ENCODE data around the gene CAMK2D. TPM values are rescaled to one million over a fixed set of nuclear protein-coding genes. Genes with fewer than 3 reads are reported as not detected.

The CAMK2D gene
- total and polyA plus RNA-seq, 2 experiments from 2014 or later: 4.9 to 14.6 TPM

- no peak for DNase-seq (ENCODE audit: low spot score)
- Histone ChIP-seq H3K4me3 (no peak overlapping the region), H3K79me2 (replicated peaks; ENCODE audit: insufficient read depth) (no peaks in the 10 kb centered on the region), H3K9me2 (ENCODE audit: insufficient read depth) (no peaks in the 10 kb centered on the region), H3K36me3 (ENCODE audit: insufficient read depth) (no peaks in the 10 kb centered on the region), H3K27me3 (ENCODE audit: insufficient read depth) (no peaks in the 10 kb centered on the region), H3F3A (replicated peaks; ENCODE audit: low read depth) (no peaks in the 10 kb centered on the region), H3K4me1 (ENCODE audit: insufficient read depth) (no peaks in the 10 kb centered on the region), H3K27ac (ENCODE audit: low read depth) (no peak overlapping the region), H3K4me2 (no peak overlapping the region), H4K20me1 (replicated peaks; ENCODE audit: insufficient read depth) (no peaks in the 10 kb centered on the region), H2AFZ (no peak overlapping the region)
- Mint-ChIP-seq H3K4me1 (no peaks in the 10 kb centered on the region), H3K9me3 (no peaks in the 10 kb centered on the region), H3K4me3 (no peak overlapping the region), H3K36me3 (ENCODE audit: low read depth) (no peaks in the 10 kb centered on the region), H3K27me3 (ENCODE audit: insufficient read depth, low read depth, poor library complexity) (no peaks in the 10 kb centered on the region), H3K27ac (no peak overlapping the region)
- no peak for ATAC-seq
- no peak for TF ChIP-seq EZH2 (IDR thresholded peaks at IDR 0.05; ENCODE audit: low read depth, unreplicated experiment)
Observed at GRCh38 chr4:113689394-113689793, 72.1 kb downstream of the CAMK2D start.

GRCh38 chr4:113687067-113687718, 74.3 kb downstream of the CAMK2D start:
- Histone ChIP-seq H3F3A (replicated peaks; ENCODE audit: low read depth) (no peaks in the 10 kb centered on the region), H2AFZ (no peak overlapping the region), H3K27me3 (ENCODE audit: insufficient read depth) (no peaks in the 10 kb centered on the region), H3K4me2 (no peak overlapping the region), H3K4me3 (no peak overlapping the region), H3K9me2 (ENCODE audit: insufficient read depth) (no peaks in the 10 kb centered on the region), H3K27ac (ENCODE audit: low read depth) (no peak overlapping the region), H3K36me3 (ENCODE audit: insufficient read depth) (no peaks in the 10 kb centered on the region), H4K20me1 (replicated peaks; ENCODE audit: insufficient read depth) (no peaks in the 10 kb centered on the region), H3K79me2 (replicated peaks; ENCODE audit: insufficient read depth) (no peaks in the 10 kb centered on the region), H3K4me1 (ENCODE audit: insufficient read depth) (no peaks in the 10 kb centered on the region)
- no peaks in the 10 kb centered on the region for H3K27me3 Mint-ChIP-seq (ENCODE audit: insufficient read depth, low read depth, poor library complexity)
- no peak for DNase-seq (ENCODE audit: low spot score)
- ATAC-seq: no peak
- H3K27ac Mint-ChIP-seq: no peak overlapping the region
- H3K4me1 Mint-ChIP-seq: no peaks in the 10 kb centered on the region
- no peaks in the 10 kb centered on the region for H3K36me3 Mint-ChIP-seq (ENCODE audit: low read depth)
- H3K4me3 Mint-ChIP-seq: no peak overlapping the region
- H3K9me3 Mint-ChIP-seq: no peaks in the 10 kb centered on the region
- TF ChIP-seq CTCF (conservative IDR thresholded peaks at IDR 0.05; ENCODE audit: low read depth in 2 of 2) (no peak), ZNF331 (CRISPR knock-in tag; IDR thresholded peaks at IDR 0.05; ENCODE audit: low read depth) (no peak), POLR2AphosphoS5 (IDR thresholded peaks at IDR 0.05; ENCODE audit: low read depth) (no peak), ETS1 (IDR thresholded peaks at IDR 0.05) (no peak), JUNB (IDR thresholded peaks at IDR 0.05; ENCODE audit: unreplicated experiment) (no peak), STAT1 (IDR thresholded peaks at IDR 0.05; ENCODE audit: unreplicated experiment) (no peak), EZH2phosphoT487 (IDR thresholded peaks at IDR 0.05; ENCODE audit: unreplicated experiment) (no peak), ZNF462 (CRISPR knock-in tag; IDR thresholded peaks at IDR 0.05) (no peak), EZH2 (IDR thresholded peaks at IDR 0.05; ENCODE audit: low read depth, unreplicated experiment) (no peak), ZNF114 (CRISPR knock-in tag; IDR thresholded peaks at IDR 0.05) (no peak)
